GM21723 (cell line): ENCODE results near the gene GALNT14.
"Not testable (repeated sequence)": the region's sequence is repeated elsewhere in the genome, so short reads cannot be mapped to it uniquely, and the experiment has no call there.

Experiments
- ATAC-seq: cut with Tn5 transposase; IDR thresholded peaks from one replicate; pipeline ENCODE4 v1.9.1; 2021; ENCODE audit warnings: mild to moderate bottlenecking, moderate library complexity; ENCODE audit not compliant: unreplicated experiment

GALNT14 gene

GRCh38 chr2:30910686-30911085, 227.6 kb downstream of the GALNT14 start:
- ATAC-seq, result no peak

- not testable (repeated sequence) for ATAC-seq
Measured at GRCh38 chr2:30904437-30904836, 233.8 kb downstream of the GALNT14 start.

GRCh38 chr2:30903326-30903725, 234.9 kb downstream of the GALNT14 start:
- ATAC-seq, result no peak

- ATAC-seq, result no peak
Measured at GRCh38 chr2:30900381-30900780, 237.9 kb downstream of the GALNT14 start.

- no peak for ATAC-seq
Measured at GRCh38 chr2:30899516-30900054, 238.7 kb downstream of the GALNT14 start.

GRCh38 chr2:30897539-30897938, 240.7 kb downstream of the GALNT14 start:
- ATAC-seq, result no peak

- ATAC-seq, result no peak
Measured at GRCh38 chr2:30894498-30895119, 243.6 kb downstream of the GALNT14 start.

GRCh38 chr2:30888852-30889409, 249.3 kb downstream of the GALNT14 start:
- no peak for ATAC-seq

GRCh38 chr2:30886080-30886479, 252.2 kb downstream of the GALNT14 start:
- no peak for ATAC-seq

- ATAC-seq, result no peak
Measured at GRCh38 chr2:30883822-30884221, 254.4 kb downstream of the GALNT14 start.

- no peak for ATAC-seq
Measured at GRCh38 chr2:30883184-30883583, 255.1 kb downstream of the GALNT14 start.

GRCh38 chr2:30880516-30880915, 257.7 kb downstream of the GALNT14 start:
- no peak for ATAC-seq

- ATAC-seq, result no peak
Measured at GRCh38 chr2:30877833-30878232, 260.4 kb downstream of the GALNT14 start.

GRCh38 chr2:30872797-30873196, 265.4 kb downstream of the GALNT14 start:
- no peak for ATAC-seq

- ATAC-seq, result no peak
Measured at GRCh38 chr2:30871980-30872789, 266.1 kb downstream of the GALNT14 start.

- ATAC-seq, result no peak
Measured at GRCh38 chr2:30871440-30871839, 266.8 kb downstream of the GALNT14 start.

- ATAC-seq, result no peak
Measured at GRCh38 chr2:30869988-30870387, 268.3 kb downstream of the GALNT14 start.

- ATAC-seq, result no peak
Measured at GRCh38 chr2:30867385-30867784, 270.9 kb downstream of the GALNT14 start.

- no peak for ATAC-seq
Measured at GRCh38 chr2:30866974-30867373, 271.3 kb downstream of the GALNT14 start.

- no peak for ATAC-seq
Measured at GRCh38 chr2:30865892-30866681, 272.2 kb downstream of the GALNT14 start.

GRCh38 chr2:30865243-30865642, 273.0 kb downstream of the GALNT14 start:
- ATAC-seq, result no peak
